Stimulated activated CD8-positive, alpha-beta memory T cell treated with anti-CD3 and anti-CD28 coated beads, Interleukin-2, amount 100 ng/mL, for 48 hours (primary cell): ENCODE data around the gene FBN1.

Experiments used
- DNase-seq, 2 donors: peaks; one replicate each; pipeline ENCODE4 v3.0.0-alpha.2; 2020; ENCODE audit warnings: low read depth in 2 of 2

FBN1 gene

GRCh38 chr15:48469271-48469670 lies 176.2 kb downstream of the FBN1 start:
- DNase-seq, result no peak

DNA sequence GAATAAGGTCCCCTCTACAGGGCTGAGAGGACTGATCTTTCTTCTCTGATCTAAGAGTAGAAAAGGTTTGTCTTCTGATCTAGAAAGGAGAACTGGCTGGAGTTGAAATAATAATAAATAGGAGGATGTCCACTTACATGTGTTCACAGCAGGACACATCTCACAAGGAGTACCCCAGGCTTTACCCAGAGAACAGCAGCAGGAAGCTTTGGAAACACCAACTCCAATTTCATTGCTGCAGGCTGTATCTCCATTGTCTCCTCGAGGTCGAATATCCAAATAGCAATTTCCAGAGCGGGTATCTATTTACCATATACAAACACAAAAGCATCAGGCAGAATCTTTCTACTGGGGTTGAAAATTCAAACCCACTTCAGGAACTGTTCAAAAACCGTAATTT lies 177.7 kb downstream of the FBN1 start:
- no peak for DNase-seq

GRCh38 chr15:48466820-48467219 lies 178.7 kb downstream of the FBN1 start:
- DNase-seq, result no peak

DNA sequence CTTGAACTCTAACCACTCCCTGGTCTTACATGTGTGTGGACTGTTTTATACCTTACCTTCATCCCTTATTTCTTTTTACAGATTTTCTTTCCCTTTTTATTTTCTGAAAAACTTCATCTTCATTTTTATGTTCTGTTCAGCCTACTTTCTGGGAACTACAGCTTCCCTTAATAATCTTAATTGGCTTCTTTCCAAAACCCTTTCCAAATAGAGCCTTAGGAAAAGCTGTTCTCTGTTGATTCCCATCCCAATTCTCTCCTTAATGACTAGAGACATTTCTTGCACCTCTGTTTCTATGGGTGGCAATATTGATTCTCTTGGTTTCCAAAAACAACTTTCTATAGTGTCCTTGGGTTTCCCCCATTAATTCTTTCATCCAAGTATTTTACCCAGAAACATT lies 179.4 kb downstream of the FBN1 start:
- DNase-seq, result no peak

DNA sequence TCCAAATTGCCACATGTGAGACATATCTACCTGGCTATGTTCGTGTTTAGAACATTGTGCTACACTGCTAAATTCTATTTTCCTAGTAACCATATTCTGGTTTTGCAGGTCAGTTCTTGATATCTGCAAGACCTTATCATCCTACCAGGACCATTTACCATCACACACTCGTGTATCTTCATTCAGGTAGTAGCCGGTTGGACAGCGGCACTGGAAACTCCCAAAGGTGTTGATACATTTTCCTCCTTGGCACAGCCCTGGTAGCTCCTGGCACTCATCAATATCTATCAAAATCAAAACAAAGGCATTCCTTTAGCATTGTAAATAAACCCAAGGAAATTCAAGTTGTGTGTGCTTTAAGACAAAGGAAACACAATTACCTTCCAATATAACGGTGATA lies 180.1 kb downstream of the FBN1 start:
- no peak for DNase-seq

GRCh38 chr15:48463366-48463880 lies 182.1 kb downstream of the FBN1 start:
- DNase-seq, result no peak

DNA sequence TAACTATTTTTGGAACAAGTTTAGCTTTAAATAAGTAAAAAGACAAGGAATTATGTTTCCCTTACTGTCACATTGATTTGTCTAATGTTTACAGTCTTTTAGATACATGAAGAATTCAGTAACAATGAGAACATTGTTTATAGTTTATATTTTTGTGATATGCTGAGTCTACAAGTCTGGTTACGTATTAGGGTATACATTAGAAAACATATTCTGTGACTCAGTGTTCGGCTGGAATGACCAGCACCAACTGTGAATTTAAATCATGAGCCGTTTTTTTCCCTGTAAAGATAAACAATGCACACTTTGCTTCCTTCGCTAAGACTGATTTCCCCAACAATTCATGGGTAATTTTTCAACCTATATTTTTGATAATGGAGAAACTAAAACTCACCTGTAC lies 182.8 kb downstream of the FBN1 start:
- DNase-seq, result no peak

DNA sequence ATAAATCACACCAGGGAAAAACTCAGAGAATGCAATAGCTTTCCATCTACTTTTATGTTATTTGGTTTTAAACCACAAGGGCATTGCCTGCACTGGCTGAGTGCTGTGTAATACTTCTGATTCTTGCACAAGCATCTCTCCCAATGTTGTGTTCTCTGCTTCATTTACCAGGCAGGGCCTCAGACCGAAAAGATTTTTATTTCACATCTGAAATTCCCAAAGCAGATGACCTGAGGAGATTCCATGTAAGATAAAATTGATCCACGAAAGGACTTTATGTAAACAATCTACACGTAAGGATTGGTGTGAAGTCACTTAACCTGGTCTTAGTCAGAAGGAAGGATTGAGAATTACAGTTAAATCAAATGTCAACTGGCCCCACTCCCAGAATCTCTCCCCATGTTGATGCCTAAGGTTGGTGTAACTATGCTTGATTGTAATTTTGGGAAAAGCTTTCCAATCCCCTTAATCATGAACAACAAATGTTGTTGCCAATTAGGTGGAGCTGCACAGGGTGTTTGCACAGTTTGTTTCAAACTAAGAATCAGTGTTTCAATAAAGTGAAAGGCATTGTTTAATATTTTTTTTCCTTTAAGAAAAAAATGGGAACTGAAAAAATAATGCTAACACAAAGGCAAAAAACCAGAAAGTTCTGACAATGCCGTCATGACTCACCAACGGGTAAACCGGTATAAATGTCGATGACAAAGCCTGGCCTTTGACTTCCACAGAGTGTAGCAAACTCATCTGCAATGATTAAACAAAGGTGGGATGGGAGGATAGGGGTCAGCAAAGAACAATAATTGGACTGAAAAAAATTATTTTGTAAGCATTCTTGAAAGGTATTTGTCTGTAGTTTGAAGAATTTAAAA lies 185.7 kb downstream of the FBN1 start:
- no peak for DNase-seq

DNA sequence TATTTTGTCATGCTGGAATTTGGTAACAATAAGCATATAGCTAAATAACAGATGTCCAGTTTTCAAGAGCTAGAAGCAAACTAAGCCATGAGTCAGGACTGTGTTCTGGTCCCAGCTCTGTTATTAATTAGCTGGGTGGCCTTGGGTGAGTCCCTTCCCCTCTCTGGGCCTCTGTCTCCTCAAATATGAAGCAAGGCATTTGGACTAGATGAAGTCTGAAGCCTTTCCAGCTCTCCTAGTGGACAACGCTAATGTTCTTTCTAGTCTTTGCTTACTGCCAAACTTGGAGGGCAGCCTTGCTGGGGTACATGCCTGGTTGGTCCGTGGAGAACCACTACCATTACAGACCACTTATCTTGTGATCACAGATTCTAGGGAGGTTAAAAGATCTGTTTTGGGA lies 186.6 kb downstream of the FBN1 start:
- no peak for DNase-seq

- no peak for DNase-seq
Measured at GRCh38 chr15:48456134-48456533, 189.4 kb downstream of the FBN1 start.

- DNase-seq, result no peak
Measured at GRCh38 chr15:48451736-48452135, 193.8 kb downstream of the FBN1 start.

DNA sequence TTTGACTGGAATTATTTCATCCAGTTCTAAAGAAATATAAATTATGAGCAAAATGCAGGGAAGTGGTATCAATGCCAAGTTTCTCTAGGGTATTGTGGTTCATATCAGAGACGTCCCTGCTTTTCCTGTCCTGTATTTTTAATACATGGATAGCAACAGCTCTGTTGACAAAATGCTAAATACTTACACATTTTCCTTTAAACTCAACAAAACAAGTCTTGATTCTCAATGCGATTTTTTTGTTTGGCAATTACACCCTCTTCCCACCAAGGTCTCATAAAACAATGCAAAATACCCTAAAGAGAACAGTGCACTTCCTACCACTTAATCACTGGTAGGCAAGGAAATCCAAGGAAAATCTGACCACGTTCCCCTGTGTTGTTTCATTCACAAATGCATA lies 194.3 kb downstream of the FBN1 start:
- no peak for DNase-seq

DNA sequence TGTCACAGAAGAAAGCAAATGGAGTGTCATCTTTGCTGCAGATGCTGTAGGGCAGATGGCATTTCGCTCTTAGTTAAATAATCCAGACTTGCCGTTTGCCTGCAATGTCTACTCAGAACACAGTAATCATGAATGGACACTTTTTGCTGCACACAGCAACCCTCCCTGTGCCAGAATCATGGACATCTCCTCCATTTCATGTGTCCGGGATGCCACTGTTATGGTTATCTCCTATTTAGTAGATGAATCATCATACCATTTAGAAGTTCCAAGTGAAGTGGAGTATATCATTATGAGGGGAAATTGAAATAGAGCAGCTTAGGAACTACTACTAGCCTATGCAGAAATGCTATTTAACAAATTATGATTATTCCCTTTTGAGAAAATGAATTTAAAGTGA lies 195.8 kb downstream of the FBN1 start:
- no peak for DNase-seq

GRCh38 chr15:48447657-48448056 lies 197.9 kb downstream of the FBN1 start:
- no peak for DNase-seq

DNA sequence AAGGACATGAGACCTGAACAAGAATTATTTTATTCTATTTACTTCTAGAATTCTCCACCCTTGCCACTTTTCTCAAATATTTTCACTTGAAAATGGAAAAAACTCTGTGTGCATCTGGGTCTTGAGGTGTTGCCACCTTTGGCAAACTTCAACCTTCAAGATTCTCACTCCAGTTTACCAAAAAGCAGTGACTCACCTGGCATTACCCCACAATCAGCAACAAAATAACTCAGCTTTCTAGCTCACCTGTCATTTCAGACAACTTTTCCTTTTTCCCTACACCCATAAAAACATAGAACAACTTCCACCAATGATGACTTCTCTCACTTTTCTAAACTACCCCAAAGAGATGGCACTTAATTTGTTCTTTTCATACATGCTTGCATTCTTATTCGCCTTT lies 198.5 kb downstream of the FBN1 start:
- no peak for DNase-seq

- DNase-seq, result no peak
Measured at GRCh38 chr15:48442011-48442410, 203.5 kb downstream of the FBN1 start.

DNA sequence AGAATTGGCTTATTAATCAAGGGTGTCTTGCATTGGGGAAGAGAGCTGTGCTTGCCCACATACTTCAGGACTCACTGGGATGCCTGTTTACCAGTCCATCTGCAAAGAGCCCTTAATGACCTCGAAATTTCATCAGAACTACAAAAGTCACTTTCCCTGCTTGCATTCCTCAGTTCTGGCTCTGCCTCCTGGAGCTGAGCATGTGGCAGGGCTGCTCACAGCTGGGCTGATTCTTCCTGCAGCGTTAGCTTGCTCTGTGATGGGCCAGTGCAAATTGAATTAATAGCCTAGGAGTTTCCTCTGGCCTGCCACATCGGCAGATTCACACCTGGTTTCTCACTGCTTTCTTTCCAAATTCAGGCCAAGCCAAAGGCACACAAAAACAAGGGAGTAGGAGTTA lies 205.4 kb downstream of the FBN1 start:
- no peak for DNase-seq

- DNase-seq, result no peak
Measured at GRCh38 chr15:48437178-48437577, 208.3 kb downstream of the FBN1 start.

- no peak for DNase-seq
Measured at GRCh38 chr15:48435321-48435720, 210.2 kb downstream of the FBN1 start.

- peak in 1 of 2 donors; percentile 2 for DNase-seq
Measured at GRCh38 chr15:48433226-48433886, 212.2 kb downstream of the FBN1 start.

DNA sequence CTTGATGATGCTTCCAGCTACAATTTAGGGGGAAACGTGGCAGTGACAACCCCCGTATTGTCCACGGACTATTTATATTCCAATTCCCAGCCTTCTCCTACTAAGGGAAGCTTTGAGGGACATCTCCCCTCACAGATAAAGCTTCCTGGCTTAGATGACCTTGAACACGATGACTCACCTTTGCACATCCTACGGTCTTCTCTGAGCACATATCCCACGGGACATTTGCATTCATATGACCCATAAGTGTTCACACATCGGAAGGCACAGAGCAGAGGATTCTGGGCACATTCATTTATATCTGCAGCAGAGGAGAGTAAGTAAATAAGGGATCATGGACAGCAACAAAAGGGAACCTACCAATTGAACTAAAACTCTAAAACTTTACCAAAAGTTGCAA lies 212.8 kb downstream of the FBN1 start:
- DNase-seq, result no peak

- DNase-seq, result no peak
Measured at GRCh38 chr15:48427960-48428547, 217.5 kb downstream of the FBN1 start.

DNA sequence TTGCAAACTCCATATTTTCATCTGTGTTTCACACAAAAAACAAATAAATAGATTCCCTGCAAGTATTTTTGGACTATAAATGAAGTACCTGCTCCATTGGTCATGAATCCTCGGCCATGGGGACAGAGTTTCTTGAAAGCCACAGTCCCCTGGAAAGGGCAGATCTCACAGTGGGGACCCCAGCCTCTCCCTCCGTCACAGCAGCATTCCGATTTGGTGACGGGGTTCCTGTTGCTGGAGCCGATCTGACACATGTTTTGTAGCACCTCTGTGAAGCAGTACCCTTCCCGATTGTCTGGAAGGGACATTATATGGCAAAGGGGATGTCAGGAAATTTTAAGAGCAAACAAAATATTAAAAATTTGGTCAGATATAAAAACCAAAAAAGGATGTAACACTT lies 218.0 kb downstream of the FBN1 start:
- no peak for DNase-seq
